Tibial nerve (tissue), 4 donors: ENCODE measurements around the gene BACE2.

Experiments
- CTCF ChIP-seq, 5 experiments: fragments of 200-600 bp in 3 of 5; fragments of 450-650 bp in 2 of 5; sonication (generic) in 3 of 5; IDR thresholded peaks; one replicate each; pipeline ENCODE4 v1.5.1; 2016 to 2019; ENCODE audit warnings: antibody characterized with exemption in 5 of 5, mild to moderate bottlenecking in 3 of 5, moderate library complexity in 2 of 5
- EP300 ChIP-seq, 2 donors: sonication (generic); formaldehyde crosslinking; IDR thresholded peaks; one replicate each; pipeline ENCODE4 v1.6.1; 2017; ENCODE audit warnings: antibody characterized with exemption in 2 of 2, mild to moderate bottlenecking in 1 of 2
- POLR2A ChIP-seq, 2 donors: fragments of 450-650 bp; IDR thresholded peaks; one replicate each; pipeline ENCODE4 v1.6.1; 2017; ENCODE audit warnings: antibody characterized with exemption in 2 of 2, mild to moderate bottlenecking in 2 of 2, moderate library complexity in 2 of 2

DNA sequence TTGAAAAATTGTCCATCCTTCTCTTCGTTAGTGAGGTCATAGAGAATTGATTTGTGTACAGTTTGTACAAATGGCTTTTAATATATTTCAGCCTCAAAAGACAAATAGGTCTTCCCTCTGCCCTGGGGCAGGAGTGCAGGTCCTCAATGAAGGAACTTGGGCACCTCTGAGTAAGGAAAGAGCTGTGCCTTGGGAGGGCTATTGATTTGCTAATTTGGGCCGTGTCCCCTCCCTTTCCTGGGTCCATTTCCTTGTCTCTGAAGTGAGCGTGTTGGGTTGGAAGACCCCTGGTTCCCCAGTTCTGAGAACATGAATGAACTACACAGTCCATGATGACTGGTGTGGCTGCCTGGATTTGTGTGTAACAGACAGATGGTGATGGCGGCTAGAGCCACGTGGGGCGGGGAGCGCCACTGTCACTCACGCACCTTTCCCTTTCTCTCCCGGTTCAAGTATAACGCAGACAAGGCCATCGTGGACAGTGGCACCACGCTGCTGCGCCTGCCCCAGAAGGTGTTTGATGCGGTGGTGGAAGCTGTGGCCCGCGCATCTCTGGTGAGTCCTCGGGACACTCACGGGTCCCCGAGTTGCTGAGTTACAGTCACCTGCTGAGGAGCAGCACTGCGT is 77.7 kb downstream of the BACE2 start:
- TF ChIP-seq CTCF (IDR thresholded peaks at IDR 0.05) (no peak), EP300 (IDR thresholded peaks at IDR 0.05) (no peak), POLR2A (IDR thresholded peaks at IDR 0.05) (no peak)
